CD4-positive, alpha-beta T cell treated with Interferon alpha-2 for 1 hour (primary cell): ENCODE results near the gene FOXK1.

Experiments used
- DNase-seq, 2 donors: peaks; one replicate each; pipeline ENCODE4 v3.0.0-alpha.2; 2020 to 2022

FOXK1 gene

GRCh38 chr7:4766666-4767519, 84.8 kb downstream of the FOXK1 start:
- DNase-seq: no peak

GRCh38 chr7:4768597-4769569, 86.8 kb downstream of the FOXK1 start:
- DNase-seq: no peak

- no peak for DNase-seq
Measured at GRCh38 chr7:4769761-4770160, 87.7 kb downstream of the FOXK1 start.

- no peak for DNase-seq
Measured at GRCh38 chr7:4770886-4771285, 88.8 kb downstream of the FOXK1 start.

GRCh38 chr7:4771737-4772136, 89.6 kb downstream of the FOXK1 start:
- no peak for DNase-seq

- no peak for DNase-seq
Measured at GRCh38 chr7:4772306-4772705, 90.2 kb downstream of the FOXK1 start.

GRCh38 chr7:4774007-4774406, 91.9 kb downstream of the FOXK1 start:
- DNase-seq: no peak

- DNase-seq: peak in 1 of 2 donors; percentile 42
Measured at GRCh38 chr7:4774658-4775249, 92.7 kb downstream of the FOXK1 start.

GRCh38 chr7:4775250-4775847, 93.3 kb downstream of the FOXK1 start, which contains the start of gene AP5Z1:
Gene AP5Z1, plus strand, starts transcription at chr7:4775623. Its CDS starts 93 bp downstream, at chr7:4775716.
- peak; percentile 95 to 96 for DNase-seq

GRCh38 chr7:4775848-4776623, 93.9 kb downstream of the FOXK1 start:
- DNase-seq: peak; percentile 30 to 59

- DNase-seq: no peak
Measured at GRCh38 chr7:4779118-4779517, 97.0 kb downstream of the FOXK1 start.

- DNase-seq: no peak
Measured at GRCh38 chr7:4781366-4782069, 99.4 kb downstream of the FOXK1 start.

GRCh38 chr7:4782333-4783291, 100.5 kb downstream of the FOXK1 start:
- DNase-seq: no peak

- no peak for DNase-seq
Measured at GRCh38 chr7:4783292-4783652, 101.2 kb downstream of the FOXK1 start.

GRCh38 chr7:4783762-4784351, 101.8 kb downstream of the FOXK1 start:
- DNase-seq: no peak

- DNase-seq: no peak
Measured at GRCh38 chr7:4784799-4785198, 102.7 kb downstream of the FOXK1 start.

GRCh38 chr7:4785371-4785770, 103.3 kb downstream of the FOXK1 start:
- no peak for DNase-seq

GRCh38 chr7:4786015-4786414, 103.9 kb downstream of the FOXK1 start:
- no peak for DNase-seq

- DNase-seq: no peak
Measured at GRCh38 chr7:4787541-4787940, 105.4 kb downstream of the FOXK1 start.
